SK-N-SH (cell line): ENCODE measurements around the gene ALDH18A1. TPM values are rescaled to one million over a fixed set of nuclear protein-coding genes. Genes with fewer than 3 reads are reported as not detected.

Source experiments
- CTCF ChIA-PET: fragments of 300-600, 350-600 bp; formaldehyde crosslinking; extraction: SDS; loops from one replicate; lab custom pipeline; 2021; lab: Yijun Ruan, JAX
- POLR2A ChIA-PET: fragments of 350-600 bp; sonication (Branson Sonifier 250); formaldehyde crosslinking; extraction: SDS; loops from one replicate; lab custom pipeline; 2020; ENCODE audit warnings: antibody characterized with exemption, inconsistent platforms; lab: Yijun Ruan, JAX
- DNase-seq: peaks from one replicate; pipeline ENCODE4 v3.0.0; 2012
- H2AFZ ChIP-seq: fragments of 200-600 bp; sonication (generic); 2 replicates; pipeline ENCODE4 v1.8.1; 2016; ENCODE audit warnings: antibody characterized with exemption, mild to moderate bottlenecking, low read depth
- H3F3A ChIP-seq: fragments of 200-600 bp; sonication (generic); replicated peaks from 2 replicates; pipeline ENCODE3; 2016; ENCODE audit warnings: antibody characterized with exemption, mild to moderate bottlenecking; ENCODE audit not compliant: insufficient read depth
- H3K27ac ChIP-seq, 2 experiments: fragments of 200-500 bp in 1 of 2; fragments of 200-600 bp in 1 of 2; sonication (Bioruptor generic) in 1 of 2; sonication (generic), shearing (Covaris generic) in 1 of 2; 2 replicates each; pipeline versions ENCODE4 v1.5.1 to v1.6.1; 2014 to 2016; ENCODE audit warnings: low read depth in 2 of 2, inconsistent platforms in 1 of 2, low read length in 1 of 2, mild to moderate bottlenecking in 1 of 2, mixed read lengths in 1 of 2
- H3K27me3 ChIP-seq: fragments of 200-600 bp; sonication (generic), shearing (Covaris generic); 2 replicates; pipeline ENCODE4 v1.6.1; 2016; ENCODE audit warnings: mixed run types; ENCODE audit not compliant: insufficient read depth
- H3K36me3 ChIP-seq, 2 experiments: fragments of 200-500 bp in 1 of 2; fragments of 200-600 bp in 1 of 2; sonication (Bioruptor generic) in 1 of 2; sonication (generic) in 1 of 2; replicated peaks in 1 of 2; 2 replicates each; pipeline versions ENCODE3 to v1.5.1; 2014 to 2016; ENCODE audit warnings: low read length in 1 of 2, mild to moderate bottlenecking in 1 of 2; ENCODE audit not compliant: insufficient read depth in 2 of 2, control insufficient read depth in 1 of 2
- H3K4me1 ChIP-seq, 2 experiments: fragments of 200-500 bp in 1 of 2; fragments of 200-600 bp in 1 of 2; sonication (Bioruptor generic) in 1 of 2; sonication (generic), shearing (Covaris generic) in 1 of 2; 2 replicates each; pipeline versions ENCODE4 v1.5.1 to v1.6.1; 2014 to 2016; ENCODE audit warnings: low read depth in 1 of 2, low read length in 1 of 2, mixed run types in 1 of 2; ENCODE audit not compliant: insufficient read depth in 2 of 2, control insufficient read depth in 1 of 2
- H3K4me2 ChIP-seq: fragments of 200-600 bp; sonication (generic), shearing (Covaris generic); 2 replicates; pipeline ENCODE4 v1.6.1; 2017; ENCODE audit warnings: mixed run types
- H3K4me3 ChIP-seq, 2 experiments: fragments of 200-500 bp in 1 of 2; fragments of 200-600 bp in 1 of 2; sonication (Bioruptor generic) in 1 of 2; sonication (generic), shearing (Covaris generic) in 1 of 2; 2 replicates each; pipeline versions ENCODE4 v1.5.1 to v1.8.1; 2014 to 2016; ENCODE audit warnings: low read depth in 2 of 2, inconsistent platforms in 1 of 2, low read length in 1 of 2, mild to moderate bottlenecking in 1 of 2, mixed read lengths in 1 of 2, moderate library complexity in 1 of 2
- H3K79me2 ChIP-seq: fragments of 200-600 bp; sonication (generic); 2 replicates; pipeline ENCODE4 v1.8.1; 2017; ENCODE audit warnings: mild to moderate bottlenecking; ENCODE audit not compliant: insufficient read depth
- H3K9ac ChIP-seq: fragments of 200-600 bp; sonication (generic); 2 replicates; pipeline ENCODE4 v1.6.1; 2017; ENCODE audit warnings: mixed run types
- H3K9me2 ChIP-seq: fragments of 200-600 bp; sonication (generic); 2 replicates; pipeline ENCODE4 v1.6.1; 2017; ENCODE audit warnings: mixed run types
- H3K9me3 ChIP-seq: fragments of 200-600 bp; sonication (generic); 2 replicates; pipeline ENCODE4 v1.6.1; 2017; ENCODE audit warnings: mixed run types, mild to moderate bottlenecking, moderate library complexity
- H4K20me1 ChIP-seq: fragments of 200-600 bp; sonication (generic); 2 replicates; pipeline ENCODE4 v1.6.1; 2017; ENCODE audit warnings: mild to moderate bottlenecking, mixed run types; ENCODE audit not compliant: insufficient read depth
- CTCF ChIP-seq: fragments of 200-600 bp; sonication (generic); IDR thresholded peaks from 2 replicates; pipeline ENCODE4 v1.6.1; 2017; ENCODE audit warnings: antibody characterized with exemption, mild to moderate bottlenecking, moderate library complexity
- EP300 ChIP-seq, 2 experiments: IDR thresholded peaks; 2 replicates each; pipeline versions ENCODE4 v1.4.0 to v1.6.1; 2012; ENCODE audit warnings: borderline replicate concordance in 1 of 2, low read depth in 1 of 2, low read length in 1 of 2
- EZH2phosphoT487 ChIP-seq: fragments of 200-600 bp; sonication (generic); IDR thresholded peaks from 2 replicates; pipeline ENCODE4 v1.6.1; 2017; ENCODE audit warnings: low read depth, mixed run types, mild to moderate bottlenecking, antibody characterized with exemption, moderate library complexity, borderline replicate concordance
- FOXJ3 ChIP-seq: sonication (generic); formaldehyde crosslinking; IDR thresholded peaks from 2 replicates; pipeline ENCODE4 v1.5.1; 2020; ENCODE audit warnings: mild to moderate bottlenecking, missing genetic modification reagents
- GABPA ChIP-seq: IDR thresholded peaks from 2 replicates; pipeline ENCODE4 v1.4.0; 2012; ENCODE audit warnings: low read depth, mild to moderate bottlenecking
- MAX ChIP-seq: IDR thresholded peaks from 2 replicates; pipeline ENCODE4 v1.4.0; 2012; ENCODE audit warnings: low read depth
- MXI1 ChIP-seq: IDR thresholded peaks from 2 replicates; pipeline ENCODE4 v1.6.1; 2012; ENCODE audit warnings: mild to moderate bottlenecking, low read depth, low read length, improper control_type of control experiment
- POLR2AphosphoS5 ChIP-seq: IDR thresholded peaks from 2 replicates; pipeline ENCODE4 v1.6.1; 2012; ENCODE audit warnings: low read depth, low read length
- RAD21 ChIP-seq: IDR thresholded peaks from 2 replicates; pipeline ENCODE4 v1.6.1; 2012; ENCODE audit warnings: mild to moderate bottlenecking, low read length
- RFX5 ChIP-seq: IDR thresholded peaks from 2 replicates; pipeline ENCODE4 v1.6.1; 2012; ENCODE audit warnings: mild to moderate bottlenecking, improper control_type of control experiment, low read length
- RXRA ChIP-seq: IDR thresholded peaks from 2 replicates; pipeline ENCODE4 v1.4.0; 2012; ENCODE audit warnings: low read depth, mild to moderate bottlenecking, borderline replicate concordance
- SMC3 ChIP-seq: IDR thresholded peaks from 2 replicates; pipeline ENCODE4 v1.6.1; 2012; ENCODE audit warnings: low read depth, low read length, improper control_type of control experiment
- TAF1 ChIP-seq: IDR thresholded peaks from 2 replicates; pipeline ENCODE4 v1.6.1; 2012; ENCODE audit warnings: low read depth, mild to moderate bottlenecking, low read length, moderate library complexity, borderline replicate concordance
- TEAD4 ChIP-seq: IDR thresholded peaks from 2 replicates; pipeline ENCODE4 v1.4.0; 2012; ENCODE audit warnings: mild to moderate bottlenecking, borderline replicate concordance; ENCODE audit not compliant: insufficient read depth
- USF2 ChIP-seq: fragments of 150-350 bp; IDR thresholded peaks from 2 replicates; pipeline ENCODE4 v1.6.1; 2017; ENCODE audit warnings: antibody characterized with exemption, low read length, low read depth, borderline replicate concordance
- WGBS: methylation state at CpG from one replicate; pipeline ENCODE4 v1.1.6; 2017; ENCODE audit warnings: low lambda C conversion rate; 5-methylcytosine and 5-hydroxymethylcytosine counted together
- polyA plus RNA-seq, 3 experiments: library from polyadenylated mRNA; depleted of rRNA; stranded (reverse); fragments of >200 nt; gene quantifications; 2 replicates each; pipeline ENCODE4 v1.2.3, GENCODE V29; 2012

The ALDH18A1 gene
- polyA plus RNA-seq, 1 of the 3 experiments (the other 2 are of a cell fraction): 59.5 TPM

DNA sequence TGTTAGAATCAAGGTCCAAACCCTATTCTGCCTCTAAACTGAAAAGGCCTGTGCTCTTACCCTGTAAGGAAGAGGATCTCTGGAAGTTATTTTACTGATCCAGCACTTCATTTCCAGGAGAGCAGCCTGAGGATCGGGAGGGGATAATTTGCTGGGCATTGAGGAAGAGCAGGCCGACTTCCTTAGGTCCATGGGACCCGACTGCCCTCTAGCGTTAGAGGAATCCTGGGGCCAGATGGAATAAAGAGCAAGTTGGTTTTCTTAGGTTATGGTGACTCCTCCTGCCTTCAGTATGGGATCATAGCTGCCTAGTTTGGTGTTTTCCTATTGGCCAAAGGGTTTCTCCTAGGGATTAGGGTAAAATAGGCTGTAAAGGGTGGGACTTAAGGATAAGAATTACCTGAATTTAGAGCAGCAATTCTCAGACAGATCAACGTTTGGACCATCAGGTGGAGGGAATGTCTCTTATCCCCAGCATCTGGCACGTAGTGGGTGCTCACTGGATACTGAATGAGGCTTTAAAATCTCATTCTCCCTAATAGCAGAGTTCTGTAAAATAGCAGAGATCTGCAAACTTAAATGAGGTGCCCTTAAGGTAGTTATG lies 55.3 kb downstream of the ALDH18A1 start:
- H3K27me3 ChIP-seq: no peaks in the 10 kb centered on the region
- no peak overlapping the region for H3K9ac ChIP-seq
- H3K4me2 ChIP-seq: no peak overlapping the region
- H3K36me3 ChIP-seq: peaks cover 2 to 14% of the 10 kb centered on the region in 2 experiments
- no peaks in the 10 kb centered on the region for H3K9me3 ChIP-seq
- 23% methylated on average over 6 of the region's 6 CpGs for WGBS
- no peak overlapping the region for H3K27ac ChIP-seq
- TF ChIP-seq EP300 (IDR thresholded peaks at IDR 0.05; ENCODE audit: borderline replicate concordance in 1 of 2, low read depth in 1 of 2, low read length in 1 of 2) (no peak), SMC3 (peak; percentile 95), POLR2AphosphoS5 (no peak), CTCF (peak; percentile 96), RAD21 (peak; percentile 98)
- POLR2A ChIA-PET: no interaction called here
- H3K79me2 ChIP-seq: no peaks in the 10 kb centered on the region
- H2AFZ ChIP-seq: no peak overlapping the region
- CTCF ChIA-PET: interaction anchor here (0.5 to 12.9 kb wide), 31 partner anchors 10 to 242 kb away, joined by 3 to 214 read pairs (median 4); no protein-coding TSS in a partner anchor
- peak overlapping the region in 1 of 2 experiments; percentile 13; a peak in 1 of 4 replicates for H3K4me3 ChIP-seq
- peak; percentile 80 for DNase-seq
- no peaks in the 10 kb centered on the region for H4K20me1 ChIP-seq
- no peaks in the 10 kb centered on the region for H3F3A ChIP-seq
- no peaks in the 10 kb centered on the region for H3K9me2 ChIP-seq
- H3K4me1 ChIP-seq: no peaks in the 10 kb centered on the region

DNA sequence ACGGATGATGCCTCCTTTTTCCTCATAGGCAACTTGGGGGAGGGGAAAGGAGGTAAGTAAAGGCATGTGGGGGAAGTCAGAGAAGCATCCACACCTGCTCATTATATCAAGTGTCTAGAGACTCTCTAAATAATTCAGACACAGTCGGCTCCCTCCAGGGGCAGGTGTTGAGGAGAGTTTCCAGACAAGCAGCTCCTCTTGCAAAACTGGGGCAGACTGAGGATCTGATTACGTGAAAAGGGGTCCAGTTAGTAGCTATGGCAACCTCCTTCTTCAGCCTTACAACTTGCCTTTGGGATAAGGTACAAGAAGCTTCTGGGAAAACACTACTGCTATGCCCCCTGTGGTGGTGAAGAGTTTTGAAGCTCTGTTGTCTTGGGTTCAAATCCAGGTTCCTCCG lies 56.4 kb downstream of the ALDH18A1 start:
- no peak overlapping the region for H3K4me3 ChIP-seq
- H3K9ac ChIP-seq: no peak overlapping the region
- no peaks in the 10 kb centered on the region for H3K27me3 ChIP-seq
- TF ChIP-seq GABPA: no peak
- no peak for TF ChIP-seq MXI1
- no peak for TF ChIP-seq RXRA
- TF ChIP-seq MAX: no peak
- TF ChIP-seq RFX5: no peak
- no peak for TF ChIP-seq EZH2phosphoT487
- no peak for TF ChIP-seq CTCF
- TF ChIP-seq TEAD4: no peak
- no peak for TF ChIP-seq FOXJ3 (CRISPR knock-in tag)
- TF ChIP-seq TAF1: no peak
- no peak for TF ChIP-seq USF2
- no peak for DNase-seq
- CTCF ChIA-PET: interaction anchor here (0.6 to 12.9 kb wide), 15 partner anchors 9 to 357 kb away, joined by 3 to 214 read pairs (median 4); no protein-coding TSS in a partner anchor
- no peak overlapping the region for H3K27ac ChIP-seq
- H4K20me1 ChIP-seq: no peaks in the 10 kb centered on the region
- peaks cover 0 to 3% of the 10 kb centered on the region in 2 experiments for H3K36me3 ChIP-seq
- no peaks in the 10 kb centered on the region for H3K9me2 ChIP-seq
- H3F3A ChIP-seq: no peaks in the 10 kb centered on the region
- no peaks in the 10 kb centered on the region for H3K9me3 ChIP-seq
- POLR2A ChIA-PET: no interaction called here
- H3K79me2 ChIP-seq: no peaks in the 10 kb centered on the region
- no peak overlapping the region for H2AFZ ChIP-seq
- WGBS: 79% methylated on average over 4 of the region's 4 CpGs
- no peak overlapping the region for H3K4me2 ChIP-seq
- no peaks in the 10 kb centered on the region for H3K4me1 ChIP-seq
